ENCODE measurements around the gene STK32A. TPM values are rescaled to one million over a fixed set of nuclear protein-coding genes. Genes with fewer than 3 reads are reported as not detected.

The STK32A gene
- total RNA-seq, 1 donor from 2014 or later: 1.1 TPM

GRCh38 chr5:147404706-147405105, 169.9 kb downstream of the STK32A start:
- DNase-seq (ENCODE audit: missing footprints) (no peak), ATAC-seq (no peak)
- intact Hi-C loops (cut with DNase I): loop anchor here (5.0 kb wide), 1 partner anchor 48 kb away; no protein-coding TSS in a partner anchor

GRCh38 chr5:147406636-147407035, 171.8 kb downstream of the STK32A start:
- intact Hi-C loops (cut with DNase I): no loop called here
- DNase-seq (ENCODE audit: missing footprints) (no peak), ATAC-seq (no peak)

GRCh38 chr5:147407094-147407681, 172.4 kb downstream of the STK32A start:
- intact Hi-C loops (cut with DNase I): no loop called here
- DNase-seq (ENCODE audit: missing footprints): no peak
- no peak for ATAC-seq

- no peak for DNase-seq (ENCODE audit: missing footprints)
- no peak for ATAC-seq
- intact Hi-C loops (cut with DNase I): no loop called here
Observed at GRCh38 chr5:147408980-147409379, 174.2 kb downstream of the STK32A start.

- intact Hi-C loops (cut with DNase I): no loop called here
- ATAC-seq (peak; percentile 84), DNase-seq (ENCODE audit: missing footprints) (peak; percentile 53)
Observed at GRCh38 chr5:147410496-147411358, 175.9 kb downstream of the STK32A start.

- intact Hi-C loops (cut with DNase I): no loop called here
- DNase-seq (ENCODE audit: missing footprints) (no peak), ATAC-seq (peak; percentile 9)
Observed at GRCh38 chr5:147411359-147412319, 176.8 kb downstream of the STK32A start.

- intact Hi-C loops (cut with DNase I): no loop called here
- ATAC-seq (no peak), DNase-seq (ENCODE audit: missing footprints) (no peak)
Observed at GRCh38 chr5:147412561-147412960, 177.7 kb downstream of the STK32A start.

GRCh38 chr5:147413266-147413665, 178.4 kb downstream of the STK32A start:
- intact Hi-C loops (cut with DNase I): no loop called here
- ATAC-seq (no peak), DNase-seq (ENCODE audit: missing footprints) (no peak)

- intact Hi-C loops (cut with DNase I): no loop called here
- no peak for ATAC-seq
Observed at GRCh38 chr5:147415651-147416050, 180.8 kb downstream of the STK32A start.

GRCh38 chr5:147417135-147417813, 182.4 kb downstream of the STK32A start:
- intact Hi-C loops (cut with DNase I): no loop called here
- peak; percentile 80 for ATAC-seq
- no peak for DNase-seq (ENCODE audit: missing footprints)

More at GRCh38 chr5:147415651-147416050, 180.8 kb downstream of the STK32A start:
- DNase-seq (ENCODE audit: missing footprints): no peak

GRCh38 chr5:147418613-147419012, 183.8 kb downstream of the STK32A start:
- ATAC-seq (no peak), DNase-seq (ENCODE audit: missing footprints) (no peak)
- intact Hi-C loops (cut with DNase I): no loop called here

GRCh38 chr5:147426640-147427327, 192.0 kb downstream of the STK32A start:
- no peak for DNase-seq (ENCODE audit: missing footprints)
- intact Hi-C loops (cut with DNase I): no loop called here
- no peak for ATAC-seq

GRCh38 chr5:147427521-147428401, 192.9 kb downstream of the STK32A start:
- DNase-seq (ENCODE audit: missing footprints) (no peak), ATAC-seq (peak; percentile 70)
- intact Hi-C loops (cut with DNase I): no loop called here

- DNase-seq (ENCODE audit: missing footprints) (no peak), ATAC-seq (no peak)
- intact Hi-C loops (cut with DNase I): no loop called here
Observed at GRCh38 chr5:147430628-147431027, 195.8 kb downstream of the STK32A start.

GRCh38 chr5:147431586-147431985, 196.8 kb downstream of the STK32A start:
- ATAC-seq: no peak
- DNase-seq (ENCODE audit: missing footprints): no peak
- intact Hi-C loops (cut with DNase I): no loop called here

GRCh38 chr5:147432323-147432722, 197.5 kb downstream of the STK32A start:
- DNase-seq (ENCODE audit: missing footprints) (no peak), ATAC-seq (no peak)
- intact Hi-C loops (cut with DNase I): no loop called here

- intact Hi-C loops (cut with DNase I): no loop called here
- ATAC-seq (no peak), DNase-seq (ENCODE audit: missing footprints) (no peak)
Observed at GRCh38 chr5:147434049-147434448, 199.2 kb downstream of the STK32A start.

Data from Right ventricle myocardium inferior (tissue), 1 donor.